K562 (cell line): ENCODE results near the gene ATG7.

Experiments
- EGR1 ChIP-seq: fragments of 450-650 bp; conservative IDR thresholded peaks from 2 replicates; pipeline ENCODE4 v1.6.1; 2017; ENCODE audit warnings: mild to moderate bottlenecking
- EP300 ChIP-seq: IDR thresholded peaks from 2 replicates; pipeline ENCODE4 v1.6.1; 2012; ENCODE audit warnings: low read length, improper control_type of control experiment
- NR1H2 ChIP-seq: sonication (generic); formaldehyde crosslinking; IDR thresholded peaks from 2 replicates; pipeline ENCODE4 v1.4.0; 2020; ENCODE audit warnings: mild to moderate bottlenecking, missing genetic modification reagents
- SAFB ChIP-seq: fragments of 200-400 bp; formaldehyde crosslinking; IDR thresholded peaks from 2 replicates; pipeline ENCODE4 v1.6.1; 2017; ENCODE audit warnings: low read depth, low read length, borderline replicate concordance
- YY1 ChIP-seq, 3 experiments: IDR thresholded peaks; 2 replicates each; pipeline ENCODE4 v1.6.1; 2011; ENCODE audit warnings: low read length in 2 of 3, mild to moderate bottlenecking in 2 of 3, moderate library complexity in 2 of 3, borderline replicate concordance in 1 of 3, control low read depth in 1 of 3, low read depth in 1 of 3; ENCODE audit not compliant: insufficient read depth in 3 of 3, insufficient replicate concordance in 2 of 3, control insufficient read depth in 1 of 3, insufficient read length in 1 of 3; ENCODE audit errors: extremely low read depth in 1 of 3
- TF ChIP-seq, protein P1 (sequence below): fragments of 200-800 bp; sonication (Bioruptor generic); IDR thresholded peaks from 2 replicates; pipeline ENCODE4 v1.6.1; 2016; ENCODE audit warnings: missing genetic modification characterization, missing compliant biosample characterization
- TF ChIP-seq, protein P2 (sequence below): fragments of 450-650 bp; IDR thresholded peaks from 2 replicates; pipeline ENCODE4 v1.6.1; 2017; ENCODE audit warnings: mild to moderate bottlenecking, moderate library complexity

DNA sequence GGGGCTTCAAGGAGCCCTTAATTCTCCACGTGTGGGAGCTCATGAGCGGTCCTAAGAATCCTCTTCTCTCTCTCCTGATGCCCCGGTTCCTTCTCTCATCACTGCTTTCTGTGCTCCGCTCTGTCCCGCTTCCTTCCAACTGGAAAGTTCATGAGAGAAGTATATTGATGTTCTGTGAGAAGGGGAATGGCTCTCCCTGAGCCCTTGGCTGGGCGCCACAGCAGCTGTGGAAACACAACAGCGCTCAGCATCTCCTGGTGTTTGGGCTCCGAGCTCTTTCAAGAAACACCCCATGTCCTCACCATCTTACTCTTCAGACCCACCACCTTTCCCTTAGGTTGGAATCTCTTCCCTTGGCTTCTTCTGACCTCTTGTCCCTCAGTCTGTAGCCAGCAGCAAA is 209.8 kb downstream of the ATG7 start:
- no peak for TF ChIP-seq NR1H2
- TF ChIP-seq EGR1 = no peak
- TF ChIP-seq, protein P1, sequence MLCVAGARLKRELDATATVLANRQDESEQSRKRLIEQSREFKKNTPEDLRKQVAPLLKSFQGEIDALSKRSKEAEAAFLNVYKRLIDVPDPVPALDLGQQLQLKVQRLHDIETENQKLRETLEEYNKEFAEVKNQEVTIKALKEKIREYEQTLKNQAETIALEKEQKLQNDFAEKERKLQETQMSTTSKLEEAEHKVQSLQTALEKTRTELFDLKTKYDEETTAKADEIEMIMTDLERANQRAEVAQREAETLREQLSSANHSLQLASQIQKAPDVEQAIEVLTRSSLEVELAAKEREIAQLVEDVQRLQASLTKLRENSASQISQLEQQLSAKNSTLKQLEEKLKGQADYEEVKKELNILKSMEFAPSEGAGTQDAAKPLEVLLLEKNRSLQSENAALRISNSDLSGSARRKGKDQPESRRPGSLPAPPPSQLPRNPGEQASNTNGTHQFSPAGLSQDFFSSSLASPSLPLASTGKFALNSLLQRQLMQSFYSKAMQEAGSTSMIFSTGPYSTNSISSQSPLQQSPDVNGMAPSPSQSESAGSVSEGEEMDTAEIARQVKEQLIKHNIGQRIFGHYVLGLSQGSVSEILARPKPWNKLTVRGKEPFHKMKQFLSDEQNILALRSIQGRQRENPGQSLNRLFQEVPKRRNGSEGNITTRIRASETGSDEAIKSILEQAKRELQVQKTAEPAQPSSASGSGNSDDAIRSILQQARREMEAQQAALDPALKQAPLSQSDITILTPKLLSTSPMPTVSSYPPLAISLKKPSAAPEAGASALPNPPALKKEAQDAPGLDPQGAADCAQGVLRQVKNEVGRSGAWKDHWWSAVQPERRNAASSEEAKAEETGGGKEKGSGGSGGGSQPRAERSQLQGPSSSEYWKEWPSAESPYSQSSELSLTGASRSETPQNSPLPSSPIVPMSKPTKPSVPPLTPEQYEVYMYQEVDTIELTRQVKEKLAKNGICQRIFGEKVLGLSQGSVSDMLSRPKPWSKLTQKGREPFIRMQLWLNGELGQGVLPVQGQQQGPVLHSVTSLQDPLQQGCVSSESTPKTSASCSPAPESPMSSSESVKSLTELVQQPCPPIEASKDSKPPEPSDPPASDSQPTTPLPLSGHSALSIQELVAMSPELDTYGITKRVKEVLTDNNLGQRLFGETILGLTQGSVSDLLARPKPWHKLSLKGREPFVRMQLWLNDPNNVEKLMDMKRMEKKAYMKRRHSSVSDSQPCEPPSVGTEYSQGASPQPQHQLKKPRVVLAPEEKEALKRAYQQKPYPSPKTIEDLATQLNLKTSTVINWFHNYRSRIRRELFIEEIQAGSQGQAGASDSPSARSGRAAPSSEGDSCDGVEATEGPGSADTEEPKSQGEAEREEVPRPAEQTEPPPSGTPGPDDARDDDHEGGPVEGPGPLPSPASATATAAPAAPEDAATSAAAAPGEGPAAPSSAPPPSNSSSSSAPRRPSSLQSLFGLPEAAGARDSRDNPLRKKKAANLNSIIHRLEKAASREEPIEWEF (CRISPR knock-in tag) = no peak
- TF ChIP-seq, protein P2, sequence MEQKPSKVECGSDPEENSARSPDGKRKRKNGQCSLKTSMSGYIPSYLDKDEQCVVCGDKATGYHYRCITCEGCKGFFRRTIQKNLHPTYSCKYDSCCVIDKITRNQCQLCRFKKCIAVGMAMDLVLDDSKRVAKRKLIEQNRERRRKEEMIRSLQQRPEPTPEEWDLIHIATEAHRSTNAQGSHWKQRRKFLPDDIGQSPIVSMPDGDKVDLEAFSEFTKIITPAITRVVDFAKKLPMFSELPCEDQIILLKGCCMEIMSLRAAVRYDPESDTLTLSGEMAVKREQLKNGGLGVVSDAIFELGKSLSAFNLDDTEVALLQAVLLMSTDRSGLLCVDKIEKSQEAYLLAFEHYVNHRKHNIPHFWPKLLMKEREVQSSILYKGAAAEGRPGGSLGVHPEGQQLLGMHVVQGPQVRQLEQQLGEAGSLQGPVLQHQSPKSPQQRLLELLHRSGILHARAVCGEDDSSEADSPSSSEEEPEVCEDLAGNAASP = no peak
- no peak for TF ChIP-seq SAFB
- TF ChIP-seq EP300 = no peak
- no peak for TF ChIP-seq YY1 (IDR thresholded peaks at IDR 0.05; ENCODE audit: borderline replicate concordance in 1 of 3, control insufficient read depth in 1 of 3, extremely low read depth in 1 of 3, insufficient read depth in 3 of 3, insufficient read length in 1 of 3, insufficient replicate concordance in 2 of 3, low read depth in 1 of 3, low read length in 2 of 3)
